Sciatic nerve (tissue), 2 donors: ENCODE results near the gene CDK5R1. TPM values are rescaled to one million over a fixed set of nuclear protein-coding genes. Genes with fewer than 3 reads are reported as not detected.

Experiments
- ATAC-seq: fragments of 200-7000 bp; cut with Tn5 transposase; one replicate; pipeline ENCODE4 v1.9.1; 2020; ENCODE audit warnings: mild to moderate bottlenecking, moderate library complexity
- DNase-seq: peaks from one replicate; pipeline ENCODE4 v3.0.0-alpha.2; 2020; ENCODE audit warnings: low spot score
- intact Hi-C: fragments of 100-400 bp; cut with DNase I; formaldehyde crosslinking; loops from one replicate; pipeline ENCODE4 v1.14.2; 2022
- total RNA-seq: library from RNA; stranded (reverse); fragmentation: NEBNext Ultra II Directional; extraction: Animal tissue kit (Norgen Biotek cat#: 25700); gene quantifications from one replicate; pipeline ENCODE4 v1.2.1, GENCODE V29; 2021
- donor health status: DM: no; HTN: no; CAD: no.
- donor health status: DM: no; HTN: no; CAD: no.

The CDK5R1 gene
- total RNA-seq, 1 donor from 2014 or later = 1.3 TPM

- DNase-seq (no peak), ATAC-seq (no peak)
- intact Hi-C loops = no loop called here
These were observed 42.0 kb downstream of the CDK5R1 start for GRCh38 chr17:32528825-32529224.

DNA sequence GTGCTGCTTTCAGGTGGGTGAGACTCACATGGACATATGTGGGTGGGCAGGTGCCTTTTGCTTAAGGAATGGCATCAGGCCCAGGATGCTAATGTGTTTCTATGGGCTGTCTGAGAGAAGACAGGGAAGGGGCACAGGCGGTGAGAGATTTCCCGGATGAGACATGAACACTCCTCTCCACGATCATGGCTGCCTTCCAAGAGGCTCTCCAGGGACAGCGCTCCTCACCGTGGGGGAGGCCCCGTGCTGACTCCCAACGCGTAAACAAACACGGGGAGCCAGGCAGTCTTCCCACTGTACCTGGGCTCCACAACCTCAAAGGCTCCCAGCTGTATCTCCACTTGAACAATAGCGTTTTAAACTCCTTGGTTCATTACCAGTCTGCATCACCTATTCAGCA, 42.8 kb downstream of the CDK5R1 start:
- ATAC-seq (no peak), DNase-seq (no peak)
- intact Hi-C loops = no loop called here

DNA sequence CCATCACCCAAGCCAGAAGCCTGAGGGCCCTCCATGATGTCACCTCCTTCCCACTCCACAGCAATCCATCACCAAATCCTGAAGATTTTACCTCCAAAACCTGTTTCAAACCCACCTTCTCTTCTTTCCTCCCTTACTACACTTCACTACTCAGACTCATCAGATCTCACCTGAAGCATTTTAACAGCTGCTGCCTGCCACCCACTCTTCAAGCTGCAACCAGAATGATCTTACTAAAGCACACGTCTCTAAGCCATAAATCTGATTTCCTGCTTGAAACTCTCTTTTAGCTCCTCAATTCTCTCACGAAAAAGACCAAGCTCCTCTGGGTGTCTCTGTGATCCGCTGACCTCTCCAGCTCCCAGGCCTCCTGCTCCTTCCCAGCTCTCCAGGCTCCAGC, 46.5 kb downstream of the CDK5R1 start:
- no peak for DNase-seq
- ATAC-seq = no peak
- intact Hi-C loops = no loop called here

DNA sequence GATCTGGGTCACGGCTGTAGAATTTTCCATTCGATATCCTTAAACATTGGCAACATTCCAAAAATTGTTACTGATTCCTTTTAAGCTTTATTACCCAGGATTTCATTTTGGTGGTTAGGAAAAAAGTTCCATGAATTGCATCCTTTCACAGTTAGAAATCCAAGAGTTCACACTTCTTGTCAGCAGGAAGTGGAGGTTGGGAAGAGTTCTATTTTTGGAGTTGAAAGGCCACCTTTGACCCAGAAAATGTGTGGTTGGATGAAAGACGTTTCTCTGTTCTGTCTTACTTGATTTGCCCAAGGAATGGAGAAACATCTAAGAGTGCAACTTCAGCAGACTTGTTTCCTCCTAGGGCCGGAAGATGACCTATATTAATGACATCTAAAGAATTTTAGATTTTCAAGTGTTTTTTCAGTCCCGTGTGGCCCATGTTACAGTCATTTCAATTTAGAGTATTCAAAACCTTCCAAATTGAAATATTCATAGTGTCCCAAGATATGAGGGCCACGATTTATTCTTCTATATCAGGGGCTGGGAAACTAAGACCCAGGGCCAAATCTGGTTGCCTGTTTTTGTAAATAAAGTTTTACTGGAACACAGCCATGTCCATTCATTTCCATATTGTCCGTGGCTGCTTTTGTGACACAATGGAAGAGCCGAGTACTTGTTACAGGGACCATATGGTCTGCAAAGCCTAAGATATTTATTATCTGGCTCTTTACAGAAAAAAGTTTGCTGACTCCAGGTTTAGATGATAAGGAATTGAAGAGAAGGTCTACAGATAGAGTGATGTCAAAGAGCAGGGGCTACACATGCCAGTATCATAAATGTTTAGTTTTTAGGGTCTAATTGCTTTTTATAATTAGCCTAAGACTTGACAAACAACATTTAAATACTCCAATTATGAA, 50.2 kb downstream of the CDK5R1 start:
- ATAC-seq = no peak
- intact Hi-C loops = no loop called here
- DNase-seq = no peak

Other genes with a start within 250 kb of the CDK5R1 start
- gene RHBDL3, start 221.2 kb upstream of the CDK5R1 start, total RNA-seq = 1.1 TPM
- 12.1 TPM for gene C17orf75, start 144.8 kb upstream of the CDK5R1 start, total RNA-seq
- 169 TPM for gene ZNF207, start 136.8 kb upstream of the CDK5R1 start, total RNA-seq
- 58.8 TPM for gene PSMD11, start 42.5 kb upstream of the CDK5R1 start, total RNA-seq